HepG2 (cell line): Measurements from ENCODE around the gene ZNF771. TPM values are rescaled to one million over a fixed set of nuclear protein-coding genes. Genes with fewer than 3 reads are reported as not detected.

ENCODE experiments used
- ATAC-seq: fragments of 200-7000 bp; cut with Tn5 transposase; 3 replicates; pipeline ENCODE4 v1.9.1; 2020; ENCODE audit warnings: mild to moderate bottlenecking, moderate library complexity
- BruUV-seq: library from RNA; stranded (reverse); fragments of 400-500 nt; replicated peaks from 2 replicates; lab custom pipeline; 2021; lab: Mats Ljungman, UMichigan
- CTCF ChIA-PET: fragments of 300-600 bp; formaldehyde crosslinking; extraction: SDS; loops from one replicate; lab custom pipeline; 2021; ENCODE audit warnings: low total read pairs, inconsistent platforms, low intra/inter-chr PET ratio; lab: Yijun Ruan, JAX
- POLR2A ChIA-PET: fragments of 350-600 bp; sonication (Branson Sonifier 250); formaldehyde crosslinking; loops from one replicate; lab custom pipeline; 2020; ENCODE audit warnings: antibody characterized with exemption, inconsistent platforms; lab: Yijun Ruan, JAX
- DNase-seq: peaks from one replicate; pipeline ENCODE4 v3.0.0-alpha.2; 2015; ENCODE audit warnings: low spot score
- FAIRE-seq: peaks from 3 replicates; lab custom pipeline; 2011; peaks lifted over from hg19 to GRCh38; lab: Jason Lieb, UNC
- H2AFZ ChIP-seq: one replicate; pipeline ENCODE4 v1.6.1; 2011; ENCODE audit warnings: low read length, inconsistent platforms
- H3K27ac ChIP-seq: fragments of 300-600 bp; 3 replicates; pipeline ENCODE4 v1.8.0; 2011; ENCODE audit warnings: mixed run types, mild to moderate bottlenecking, mixed read lengths, low read length, inconsistent platforms; ENCODE audit not compliant: insufficient read depth; ENCODE audit errors: extremely low read length
- H3K27me3 ChIP-seq, 2 experiments: fragments of 200-600 bp in 1 of 2; 2 replicates in 1 of 2; 3 replicates in 1 of 2; pipeline versions ENCODE4 v1.6.0 to v1.8.0; 2011; ENCODE audit warnings: low read length in 2 of 2, mild to moderate bottlenecking in 2 of 2, moderate library complexity in 2 of 2, inconsistent platforms in 1 of 2; ENCODE audit not compliant: insufficient read depth in 2 of 2, control insufficient read depth in 1 of 2
- H3K36me3 ChIP-seq, 2 experiments: fragments of 200-600 bp in 1 of 2; replicated peaks in 1 of 2; 2 replicates in 1 of 2; 3 replicates in 1 of 2; pipeline versions ENCODE4 v1.5.1 to v1.8.0; 2011; ENCODE audit warnings: low read length in 2 of 2, inconsistent platforms in 1 of 2; ENCODE audit not compliant: insufficient read depth in 2 of 2, control insufficient read depth in 1 of 2
- H3K4me1 ChIP-seq: 2 replicates; pipeline ENCODE4 v1.5.1; 2012; ENCODE audit warnings: low read length, inconsistent platforms; ENCODE audit not compliant: insufficient read depth
- H3K4me2 ChIP-seq: 2 replicates; pipeline ENCODE4 v1.6.0; 2011; ENCODE audit warnings: low read depth, low read length, inconsistent platforms
- H3K4me3 ChIP-seq, 3 experiments: fragments of 200-600 bp in 1 of 3; sonication (generic), shearing (Covaris generic) in 1 of 3; replicated peaks in 1 of 3; 2 replicates each; pipeline ENCODE4 v1.5.1; 2011 to 2016; ENCODE audit warnings: low read length in 3 of 3, inconsistent platforms in 2 of 3, low read depth in 2 of 3, mild to moderate bottlenecking in 2 of 3, control low read depth in 1 of 3, mixed read lengths in 1 of 3; ENCODE audit not compliant: insufficient read depth in 1 of 3
- H3K79me2 ChIP-seq: one replicate; pipeline ENCODE4 v1.6.1; 2011; ENCODE audit warnings: low read length, inconsistent platforms; ENCODE audit not compliant: insufficient read depth
- H3K9ac ChIP-seq: 2 replicates; pipeline ENCODE4 v1.6.0; 2011; ENCODE audit warnings: mild to moderate bottlenecking, low read depth, low read length, inconsistent platforms; ENCODE audit not compliant: insufficient read depth
- H3K9me3 ChIP-seq: 2 replicates; pipeline ENCODE4 v1.5.1; 2012; ENCODE audit warnings: mild to moderate bottlenecking, low read length
- H4K20me1 ChIP-seq: 2 replicates; pipeline ENCODE4 v1.6.0; 2011; ENCODE audit warnings: inconsistent platforms, mild to moderate bottlenecking, low read length, moderate library complexity; ENCODE audit not compliant: insufficient read depth
- MAFK ChIP-seq, 2 experiments: IDR thresholded peaks in 1 of 2; conservative IDR thresholded peaks in 1 of 2; 2 replicates each; pipeline ENCODE4 v1.6.1; 2011; ENCODE audit warnings: improper control_type of control experiment in 2 of 2, low read length in 2 of 2
- RBFOX2 ChIP-seq: fragments of 200-400 bp; formaldehyde crosslinking; IDR thresholded peaks from 2 replicates; pipeline ENCODE4 v1.6.1; 2017; ENCODE audit warnings: low read depth, mild to moderate bottlenecking, low read length
- RBM22 ChIP-seq: fragments of 200-400 bp; formaldehyde crosslinking; optimal IDR thresholded peaks from 2 replicates; pipeline ENCODE3; 2017; ENCODE audit warnings: mild to moderate bottlenecking, low read length, moderate library complexity
- ZFP91 ChIP-seq: sonication (generic); formaldehyde crosslinking; IDR thresholded peaks from 2 replicates; pipeline ENCODE4 v1.9.0; 2022; ENCODE audit warnings: missing genetic modification reagents, mild to moderate bottlenecking, borderline replicate concordance
- ZFY ChIP-seq: sonication (generic); formaldehyde crosslinking; IDR thresholded peaks from 2 replicates; pipeline ENCODE4 v1.4.0; 2020; ENCODE audit warnings: missing genetic modification reagents
- ZNF225 ChIP-seq: sonication (generic); formaldehyde crosslinking; IDR thresholded peaks from 2 replicates; pipeline ENCODE4 v1.4.0; 2020; ENCODE audit warnings: mild to moderate bottlenecking, missing genetic modification reagents
- ZNF326 ChIP-seq: sonication (generic); formaldehyde crosslinking; IDR thresholded peaks from 2 replicates; pipeline ENCODE4 v1.4.0; 2020; ENCODE audit warnings: missing genetic modification reagents, borderline replicate concordance
- ZNF350 ChIP-seq: sonication (generic); formaldehyde crosslinking; IDR thresholded peaks from 2 replicates; pipeline ENCODE4 v1.4.0; 2020; ENCODE audit warnings: mild to moderate bottlenecking, low read depth, missing genetic modification reagents, borderline replicate concordance
- ZNF414 ChIP-seq: sonication (generic); formaldehyde crosslinking; IDR thresholded peaks from 2 replicates; pipeline ENCODE4 v1.5.0; 2020; ENCODE audit warnings: missing genetic modification reagents
- ZUFSP ChIP-seq: sonication (generic); formaldehyde crosslinking; IDR thresholded peaks from 2 replicates; pipeline ENCODE4 v1.9.0; 2021; ENCODE audit warnings: missing genetic modification reagents, mild to moderate bottlenecking, borderline replicate concordance
- WGBS: methylation state at CpG from one replicate; pipeline ENCODE4 v1.1.6; 2017; ENCODE audit warnings: low lambda C conversion rate; 5-methylcytosine and 5-hydroxymethylcytosine counted together
- in situ Hi-C: cut with HindIII; loops from 2 replicates; pipeline ENCODE4 v1.10.0; 2017; ENCODE audit warnings: low pct_unique_long_range_greater_than_20kb; ENCODE audit not compliant: extremely low pct_ligation_motif_present
- intact Hi-C: fragments of 100-400 bp; cut with micrococcal nuclease; formaldehyde crosslinking; loops from one replicate; pipeline ENCODE4 v1.10.0; 2022; ENCODE audit not compliant: unreplicated experiment
- polyA plus RNA-seq, 8 experiments: library from polyadenylated mRNA; depleted of rRNA in 3 of 8; stranded (reverse) in 7 of 8; unstranded in 1 of 8; fragments of >200 nt; fragmentation: Illumina TruSeq in 4 of 8; extraction: Trizol in 4 of 8; gene quantifications; 2 replicates each; pipeline versions ENCODE4 v1.2.1 to v1.2.3, GENCODE V29; 2011 to 2016; ENCODE audit warnings: low read depth in 4 of 8, missing spikeins in 1 of 8, mixed read lengths in 1 of 8; ENCODE audit not compliant: insufficient read depth in 1 of 8
- total RNA-seq, 5 experiments: library from RNA; depleted of rRNA; stranded (reverse); fragments of >200 nt; fragmentation: Illumina TruSeq; extraction: Trizol; gene quantifications; 2 replicates each; pipeline ENCODE4 v1.2.3, GENCODE V29; 2016; ENCODE audit warnings: low read depth in 1 of 5

The ZNF771 gene
- total and polyA plus RNA-seq, 2 of the 13 experiments (the other 11 are each of a cell fraction or from before 2014, with no cell fraction given) = 5.0 to 11.8 TPM

GRCh38 chr16:30416624-30417528 lies 9.5 kb downstream of the ZNF771 start:
- Histone ChIP-seq H3K9ac (no peak overlapping the region), H2AFZ (no peak overlapping the region), H3K36me3 (peaks cover 15 to 50% of the 10 kb centered on the region in 2 experiments), H3K4me2 (no peak overlapping the region), H3K27ac (no peak overlapping the region), H3K79me2 (peaks cover 5% of the 10 kb centered on the region), H3K4me1 (peaks cover 10% of the 10 kb centered on the region; the same call in 1 of the 2 replicates), H3K4me3 (no peak overlapping the region), H3K9me3 (no peaks in the 10 kb centered on the region), H4K20me1 (no peaks in the 10 kb centered on the region), H3K27me3 (no peaks in the 10 kb centered on the region)
- no peak for FAIRE-seq
- ATAC-seq = peak; percentile 18; the same call in 1 of the 3 replicates
- no peak for TF ChIP-seq ZNF225 (CRISPR knock-in tag)
- TF ChIP-seq MAFK (conservative IDR thresholded peaks at IDR 0.05 in 1 of 2, IDR thresholded peaks at IDR 0.05 in 1 of 2; ENCODE audit: low read length in 2 of 2) = no peak
- TF ChIP-seq RBM22 = peak; percentile 85
- POLR2A ChIA-PET = interaction anchor here (0.6 to 1.9 kb wide), 2 partner anchors 9 to 10 kb away, joined by 3 to 7 read pairs; partner anchors contain the start of gene ZNF771
- BruUV-seq = no TSS peak
- no peak for DNase-seq
- 96% methylated on average over 18 of the region's 18 CpGs for WGBS
- CTCF ChIA-PET = no interaction called here
- intact Hi-C loops (no loop called here), in situ Hi-C loops (no loop called here)

GRCh38 chr16:30417529-30418349 lies 10.3 kb downstream of the ZNF771 start:
- Histone ChIP-seq H2AFZ (no peak overlapping the region), H3K4me3 (no peak overlapping the region)
- in situ Hi-C loops = no loop called here
- no peak for TF ChIP-seq ZFY
- TF ChIP-seq ZNF350 (CRISPR knock-in tag) = no peak
- TF ChIP-seq ZNF326 (CRISPR knock-in tag) = no peak
- TF ChIP-seq ZUFSP (CRISPR knock-in tag) = no peak
- 0 out of 2 replicates have a peak, but pooled peaks have one; percentile 8 for TF ChIP-seq ZFP91 (CRISPR knock-in tag)
- peak; percentile 67 for TF ChIP-seq RBFOX2
- no peak for TF ChIP-seq ZNF414 (CRISPR knock-in tag)

More at GRCh38 chr16:30417529-30418349, 10.3 kb downstream of the ZNF771 start:
- no peak overlapping the region for H3K9ac ChIP-seq
- peak; percentile 22; the same call in 2 of the 3 replicates for ATAC-seq
- WGBS = 97% methylated on average over 140 of the region's 140 CpGs
- CTCF ChIA-PET = no interaction called here
- no peaks in the 10 kb centered on the region for H3K9me3 ChIP-seq
- peaks cover 5% of the 10 kb centered on the region for H3K79me2 ChIP-seq
- no TSS peak for BruUV-seq
- H3K4me2 ChIP-seq = no peak overlapping the region
- H4K20me1 ChIP-seq = no peaks in the 10 kb centered on the region
- FAIRE-seq = no peak
- no peaks in the 10 kb centered on the region for H3K27me3 ChIP-seq
- POLR2A ChIA-PET = interaction anchor here (0.6 to 1.2 kb wide), 3 partner anchors 8 to 480 kb away, joined by 3 read pairs; partner anchors contain the start of gene ZNF771
- peaks cover 11 to 50% of the 10 kb centered on the region in 2 experiments for H3K36me3 ChIP-seq
- no peak for DNase-seq
- 0 out of 2 replicates have a peak, but pooled peaks cover 10% of the 10 kb centered on the region for H3K4me1 ChIP-seq
- intact Hi-C loops = no loop called here
- H3K27ac ChIP-seq = no peak overlapping the region
